ENCODE results near the gene KLHL26. TPM values are rescaled to one million over a fixed set of nuclear protein-coding genes. Genes with fewer than 3 reads are reported as not detected.

Gene KLHL26
- total and polyA plus RNA-seq, 12 donors = 3.4 to 8.2 (median 6.3) TPM

GRCh38 chr19:18660939-18661670, 24.3 kb downstream of the KLHL26 start:
- Histone ChIP-seq H3K36me3 (peaks cover 0 to 21% (median 0%) of the 10 kb centered on the region in 9 donors), H3K9me3 (no peaks in the 10 kb centered on the region), H3K4me1 (peaks cover 17 to 56% (median 46%) of the 10 kb centered on the region in 9 donors), H3K4me3 (peak overlapping the region in 1 of 10 donors; percentile 18), H3K27me3 (no peaks in the 10 kb centered on the region), H3K27ac (peak overlapping the region; percentile 57 to 90 (median 86))
- DNase-seq (no peak), ATAC-seq (no peak)
- intact Hi-C loops (cut with DNase I) = no loop called here
- no peak for TF ChIP-seq CTCF (IDR thresholded peaks at IDR 0.05)
- WGBS, 2 donors = 85 to 86% methylated on average over 10 of the region's 10 CpGs

- TF ChIP-seq CTCF (IDR thresholded peaks at IDR 0.05) = no peak
- intact Hi-C loops (cut with DNase I) = no loop called here
- DNase-seq (no peak), ATAC-seq (no peak)
- Histone ChIP-seq H3K4me1 (peaks cover 6 to 43% (median 30%) of the 10 kb centered on the region in 9 donors), H3K4me3 (no peak overlapping the region), H3K9me3 (no peaks in the 10 kb centered on the region), H3K27ac (no peak overlapping the region), H3K36me3 (peaks cover 0 to 35% (median 5%) of the 10 kb centered on the region in 9 donors), H3K27me3 (no peaks in the 10 kb centered on the region)
- WGBS, 2 donors = 84 to 86% methylated on average over 15 of the region's 15 CpGs
These were observed 26.3 kb downstream of the KLHL26 start for GRCh38 chr19:18662972-18663732.

GRCh38 chr19:18663940-18664530, 27.2 kb downstream of the KLHL26 start:
- Histone ChIP-seq H3K27me3 (no peaks in the 10 kb centered on the region), H3K4me1 (peaks cover 2 to 34% (median 21%) of the 10 kb centered on the region in 9 donors), H3K9me3 (no peaks in the 10 kb centered on the region), H3K36me3 (peaks cover 0 to 43% (median 13%) of the 10 kb centered on the region in 9 donors), H3K4me3 (no peak overlapping the region), H3K27ac (no peak overlapping the region)
- no peak for TF ChIP-seq CTCF (IDR thresholded peaks at IDR 0.05)
- ATAC-seq (no peak), DNase-seq (no peak)
- WGBS, 2 donors = 87% methylated on average over 14 of the region's 14 CpGs
- intact Hi-C loops (cut with DNase I) = no loop called here

- Histone ChIP-seq H3K4me1 (peaks cover 0 to 19% (median 4%) of the 10 kb centered on the region in 9 donors), H3K36me3 (peaks cover 0 to 61% (median 20%) of the 10 kb centered on the region in 9 donors), H3K27ac (no peak overlapping the region), H3K27me3 (no peaks in the 10 kb centered on the region), H3K9me3 (no peaks in the 10 kb centered on the region), H3K4me3 (no peak overlapping the region)
- ATAC-seq = peak in 7 of 8 donors; percentile 16 to 49 (median 36)
- WGBS, 2 donors = 38 to 64% methylated on average over 21 to 22 of the region's 22 CpGs
- TF ChIP-seq CTCF (IDR thresholded peaks at IDR 0.05) = no peak
- intact Hi-C loops (cut with DNase I) = no loop called here
- DNase-seq = no peak
These were observed 29.0 kb downstream of the KLHL26 start for GRCh38 chr19:18665771-18666202.
